ENCODE results near the gene TELO2.
"Not testable (repeated sequence)": the region's sequence is repeated elsewhere in the genome, so short reads cannot be mapped to it uniquely, and the experiment has no call there.

The TELO2 gene

GRCh38 chr16:1458336-1458976, 34.7 kb upstream of the TELO2 start:
- no peak for DNase-seq

DNA sequence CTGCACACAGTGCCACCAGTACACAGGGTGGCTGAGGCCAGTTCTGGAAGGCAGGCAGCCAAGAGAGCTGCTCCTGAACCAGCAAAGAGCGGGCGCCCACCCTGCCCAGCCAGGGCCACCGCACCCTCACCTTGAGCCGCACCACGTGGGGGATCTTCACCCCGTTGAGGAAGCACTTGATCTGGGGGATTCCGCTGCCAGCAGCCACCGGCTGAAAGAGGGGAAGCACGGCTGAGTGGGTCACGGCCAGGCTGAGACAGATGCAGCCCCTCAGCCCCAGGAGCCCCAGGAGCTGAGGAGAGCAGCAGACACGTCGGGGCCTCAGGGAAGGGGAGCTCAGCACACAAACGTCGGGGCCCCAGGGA, 34.2 kb upstream of the TELO2 start:
- no peak for DNase-seq

DNA sequence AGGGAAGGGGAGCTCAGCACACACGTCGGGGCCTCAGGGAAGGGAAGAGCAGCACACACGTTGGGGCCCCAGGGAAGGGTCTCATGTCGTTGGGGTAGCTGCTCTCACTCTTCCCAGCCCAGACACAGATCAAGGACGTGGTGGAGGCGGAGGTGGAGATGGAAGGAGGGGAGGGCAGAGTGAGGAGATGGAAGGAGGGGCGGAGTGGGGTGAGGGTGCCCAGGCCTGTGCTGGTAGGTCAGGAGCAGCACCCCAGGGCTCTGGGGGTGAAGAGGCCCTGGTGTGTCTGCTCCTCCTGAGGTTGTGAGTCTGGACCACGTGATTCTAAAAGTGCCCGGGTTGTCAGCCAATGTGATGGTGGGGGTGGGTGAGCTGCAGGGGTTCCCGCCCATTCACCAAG, 33.2 kb upstream of the TELO2 start:
- DNase-seq = no peak

GRCh38 chr16:1460602-1461138, 32.5 kb upstream of the TELO2 start:
- no peak for DNase-seq

DNA sequence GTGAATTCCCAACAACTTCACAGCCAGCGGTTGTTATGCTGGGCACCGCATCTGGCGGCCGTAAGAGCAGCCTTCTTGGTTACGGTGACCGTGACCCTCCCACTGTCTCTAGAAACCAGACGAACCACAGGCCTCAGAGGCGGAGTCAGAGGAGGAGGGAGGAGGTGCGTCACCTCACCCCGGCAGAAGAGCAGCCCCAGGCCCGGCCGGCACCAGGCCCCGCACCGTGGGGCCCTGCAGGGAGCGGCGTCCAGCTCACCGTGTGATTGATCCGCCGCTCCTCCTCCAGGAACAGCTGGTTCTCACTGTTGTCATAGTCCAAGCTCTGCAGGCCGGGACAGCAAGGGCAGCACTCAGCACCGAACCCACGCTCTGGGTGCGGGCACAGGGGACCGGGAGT, 32.0 kb upstream of the TELO2 start:
- no peak for DNase-seq

DNA sequence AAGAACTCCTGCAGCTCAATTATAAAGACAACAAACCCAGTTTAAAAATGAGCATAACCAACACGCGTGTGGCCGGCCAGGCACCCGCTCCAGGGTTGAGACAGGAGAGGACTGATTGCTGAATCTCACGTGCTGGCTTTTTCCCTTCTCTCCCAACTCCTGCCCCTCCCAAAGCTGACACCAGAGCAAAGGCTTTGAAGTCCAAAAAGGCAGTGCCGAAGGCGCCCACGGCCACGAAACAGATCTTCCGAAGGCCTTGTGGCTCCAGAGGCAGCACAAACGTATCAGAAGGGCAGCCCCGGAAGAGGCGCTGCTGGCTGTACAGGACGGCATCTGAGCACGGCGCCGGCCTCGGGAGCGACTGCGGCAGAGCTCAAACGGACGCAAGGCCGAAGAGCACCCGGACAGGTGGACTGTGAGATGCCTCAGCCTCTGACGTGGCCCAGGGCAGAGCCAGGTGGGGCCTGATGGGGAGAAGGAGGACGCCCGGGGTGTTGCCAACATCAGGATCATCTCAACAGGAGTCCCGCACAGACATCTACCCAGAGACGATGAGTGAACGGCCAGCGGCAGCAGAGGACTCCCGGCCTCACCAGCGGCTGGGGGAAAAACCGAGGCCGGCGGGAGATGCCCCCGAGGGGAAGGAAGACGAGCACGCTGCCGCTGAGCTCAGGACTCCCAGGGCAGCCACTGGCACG, 28.8 kb upstream of the TELO2 start:
- DNase-seq = no peak

DNA sequence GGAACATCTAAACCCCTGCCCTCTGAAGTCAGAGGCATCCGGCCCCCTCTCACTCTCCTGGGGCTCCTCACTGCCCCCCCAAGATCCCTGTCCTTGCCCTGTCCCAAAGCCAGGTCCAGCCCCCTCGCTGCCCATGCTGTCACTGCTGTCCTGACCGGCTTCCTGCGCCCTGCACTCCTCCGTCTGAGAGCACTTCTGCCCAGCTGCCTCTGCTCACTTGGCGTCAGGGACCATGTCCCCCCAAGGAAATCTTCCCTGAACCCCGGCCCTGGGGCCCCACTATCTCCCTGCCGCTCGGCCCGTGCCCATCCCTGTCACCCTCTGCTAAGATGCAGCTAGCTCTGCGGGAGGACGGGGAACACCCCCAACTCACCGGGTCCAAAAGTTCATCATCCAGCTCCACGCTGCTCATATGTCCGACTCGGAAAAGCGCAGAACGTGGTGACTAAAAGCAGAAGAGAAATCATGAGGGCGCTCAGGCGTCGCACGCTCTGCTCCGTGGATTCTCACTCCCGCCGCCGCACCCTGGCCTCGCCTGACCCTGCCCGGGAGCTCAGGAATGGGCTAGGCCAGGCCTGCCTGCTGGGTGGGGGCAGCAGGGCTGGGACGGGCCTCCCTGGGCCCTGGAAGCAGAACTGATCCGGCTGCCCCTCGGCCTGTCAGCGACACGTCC, 28.1 kb upstream of the TELO2 start:
- DNase-seq = no peak

DNA sequence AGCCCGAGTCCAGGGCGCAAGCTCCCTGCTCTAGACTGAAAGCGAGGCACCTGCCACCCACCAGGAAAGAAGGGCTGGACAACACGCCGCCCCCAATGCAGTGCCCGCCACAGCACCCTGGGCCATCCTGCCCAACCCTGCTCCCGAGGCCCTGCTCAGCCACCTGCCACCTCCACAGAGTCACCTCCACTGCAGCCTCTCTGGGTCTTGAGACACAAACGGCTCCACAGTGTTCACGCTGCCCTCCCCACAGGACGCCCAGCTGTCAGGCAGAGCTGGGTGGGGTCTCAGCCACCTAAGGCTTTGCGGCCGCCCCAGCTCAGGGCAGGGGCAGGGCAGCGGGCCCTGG, 27.6 kb upstream of the TELO2 start:
- DNase-seq = no peak

DNA sequence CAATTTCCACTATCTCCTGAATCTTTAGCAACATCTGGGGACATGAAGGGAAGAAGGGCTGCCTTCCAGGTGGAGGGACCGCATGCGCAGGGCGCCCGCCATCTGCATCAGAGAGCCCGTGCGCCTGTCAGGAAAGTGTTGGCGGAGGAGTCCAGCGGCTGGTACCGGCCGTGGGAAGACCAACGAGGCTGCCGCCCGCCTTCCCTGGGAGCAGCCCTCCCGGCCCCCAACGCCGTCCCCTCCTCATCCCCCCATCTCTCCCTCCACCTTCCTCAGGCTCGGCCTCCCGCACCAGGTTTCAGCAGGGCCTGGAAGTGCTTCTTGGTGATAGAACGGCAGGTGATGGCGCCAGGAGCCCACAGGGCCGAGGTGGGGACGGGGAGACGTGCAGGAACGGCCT, 27.1 kb upstream of the TELO2 start:
- DNase-seq = no peak

DNA sequence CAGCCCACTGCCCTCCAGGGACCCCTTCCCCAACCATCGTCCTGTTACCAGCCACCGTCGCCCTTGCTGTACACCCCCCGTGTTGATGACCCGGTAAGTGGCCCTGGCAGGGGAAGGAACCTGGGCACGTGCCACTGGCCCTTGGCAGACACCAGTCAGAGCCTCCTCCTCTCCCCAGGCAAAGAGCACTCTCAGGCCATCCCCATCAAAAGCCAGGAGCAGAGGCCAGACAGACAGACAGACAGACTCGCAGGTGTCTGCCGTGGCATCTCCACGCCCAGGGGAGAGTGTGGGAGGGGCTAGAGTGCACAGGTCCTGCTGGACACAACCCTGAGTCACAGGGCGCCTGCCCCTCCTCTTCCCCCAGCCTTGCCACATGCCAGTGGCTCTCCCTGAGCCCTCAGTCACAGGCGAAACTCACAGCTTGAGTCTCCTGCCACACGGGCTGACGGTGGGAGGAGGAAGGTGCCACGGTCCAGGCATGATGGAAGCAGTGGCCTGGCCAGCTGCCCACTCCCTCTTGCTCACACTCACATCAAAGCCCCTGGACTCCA, 26.1 kb upstream of the TELO2 start:
- no peak for DNase-seq

DNA sequence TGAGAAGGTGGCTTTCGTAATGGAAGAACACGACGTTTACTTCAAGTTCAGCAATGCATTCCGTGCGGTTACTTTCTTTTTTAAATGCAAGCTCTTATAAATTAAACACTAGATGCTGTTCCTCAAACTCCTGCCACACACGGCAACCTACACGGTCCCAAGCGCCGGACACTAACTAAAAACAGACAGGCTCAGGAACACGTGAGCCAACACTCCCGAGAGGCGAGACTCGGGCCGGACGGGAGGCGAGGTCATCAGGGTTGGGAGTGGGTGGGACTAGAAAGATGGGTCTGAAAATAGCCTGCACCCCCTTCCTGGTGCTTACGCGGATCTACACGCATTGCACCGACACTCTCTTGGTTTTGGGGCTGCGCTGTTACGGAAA, 24.7 kb upstream of the TELO2 start:
- no peak for DNase-seq

DNA sequence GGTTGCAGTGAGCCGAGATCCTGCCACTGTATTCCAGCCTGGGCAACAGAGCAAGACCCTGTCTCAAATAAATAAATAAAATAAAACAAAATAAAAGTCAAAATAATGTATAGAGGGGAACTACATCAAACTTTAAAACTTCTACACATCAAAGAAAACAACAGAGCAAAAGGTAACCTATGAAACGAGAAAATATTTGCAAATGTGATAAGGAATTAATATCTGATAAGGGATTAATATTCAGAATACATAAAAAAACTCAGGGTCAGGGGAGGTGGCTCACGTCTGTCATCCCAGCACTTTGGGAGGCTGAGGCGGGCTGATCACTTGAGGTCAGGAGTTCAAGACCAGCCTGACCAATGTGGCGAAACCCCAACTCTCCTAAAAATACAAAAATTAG, 24.0 kb upstream of the TELO2 start:
- not testable (repeated sequence) for DNase-seq

DNA sequence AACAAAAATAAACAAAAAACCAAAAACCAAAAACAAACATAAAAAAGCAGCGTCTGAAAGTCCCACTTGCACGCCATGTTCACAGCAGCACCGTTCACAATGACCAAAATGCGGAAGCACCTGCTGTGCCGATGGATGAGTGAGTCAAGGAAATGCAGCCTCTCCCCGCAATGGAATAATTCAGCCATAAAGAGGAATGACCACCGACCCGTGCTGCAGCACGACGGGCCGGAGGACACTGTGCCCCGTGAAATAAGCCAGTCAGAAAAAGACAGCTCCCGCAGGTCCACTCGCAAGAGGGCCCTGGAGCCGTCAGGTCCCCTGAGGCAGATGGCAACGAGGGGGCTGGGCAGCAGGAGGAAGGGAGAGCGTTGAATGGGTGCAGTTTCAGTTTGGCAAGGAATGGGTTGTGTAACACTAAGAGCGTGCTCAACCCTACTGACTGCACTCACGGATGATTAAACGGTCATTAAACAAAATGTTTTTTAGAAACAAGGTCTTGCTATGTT, 23.4 kb upstream of the TELO2 start:
- DNase-seq = no peak

GRCh38 chr16:1470481-1471251, 22.5 kb upstream of the TELO2 start:
- no peak for DNase-seq

- DNase-seq = no peak
Measured at GRCh38 chr16:1471569-1472194, 21.5 kb upstream of the TELO2 start.

GRCh38 chr16:1472974-1473373, 20.2 kb upstream of the TELO2 start:
- no peak for DNase-seq

DNA sequence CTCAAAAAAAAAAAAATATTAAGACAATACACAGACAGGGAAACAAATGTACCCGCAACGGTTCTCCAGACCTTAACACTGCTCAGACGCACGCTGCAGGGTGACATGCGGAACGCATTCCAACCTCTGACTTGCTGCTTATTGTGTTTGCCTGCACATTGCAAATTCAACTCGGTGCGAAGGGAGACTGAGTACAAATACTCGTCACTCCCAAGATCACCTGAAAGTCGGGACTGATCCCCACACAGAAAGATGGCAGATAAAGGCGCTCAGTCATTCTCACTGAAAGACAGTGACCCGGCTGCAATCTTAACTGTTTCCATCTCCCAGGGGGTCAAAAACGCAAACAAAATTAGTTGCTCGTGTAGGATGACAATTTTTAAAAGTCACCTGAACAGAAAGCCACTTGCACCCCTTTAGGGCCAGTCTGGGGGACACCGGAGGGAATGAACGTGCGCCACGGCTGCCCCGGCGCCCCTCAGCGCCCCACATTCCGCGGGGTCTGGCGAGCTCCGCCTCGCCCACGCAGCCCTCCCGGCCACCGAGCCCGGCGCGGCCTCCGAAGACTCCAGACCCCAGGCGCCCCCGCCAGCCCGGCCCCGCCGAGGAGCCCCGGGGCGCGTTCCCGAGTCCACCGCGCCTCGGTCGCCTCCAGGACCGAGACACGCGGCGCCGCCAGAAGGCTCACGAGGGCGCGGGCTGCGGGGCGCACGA, 18.9 kb upstream of the TELO2 start:
- no peak for DNase-seq

- peak; percentile 40 for DNase-seq
Measured at GRCh38 chr16:1474796-1475551, 18.2 kb upstream of the TELO2 start, which contains the start of gene CLCN7. CLCN7 (minus strand) TSS chr16:1475028; CDS start chr16:1474974, 54 bp downstream.

- no peak for DNase-seq
Measured at GRCh38 chr16:1475552-1476114, 17.5 kb upstream of the TELO2 start.

- no peak for DNase-seq
Measured at GRCh38 chr16:1477033-1477432, 16.1 kb upstream of the TELO2 start.

DNA sequence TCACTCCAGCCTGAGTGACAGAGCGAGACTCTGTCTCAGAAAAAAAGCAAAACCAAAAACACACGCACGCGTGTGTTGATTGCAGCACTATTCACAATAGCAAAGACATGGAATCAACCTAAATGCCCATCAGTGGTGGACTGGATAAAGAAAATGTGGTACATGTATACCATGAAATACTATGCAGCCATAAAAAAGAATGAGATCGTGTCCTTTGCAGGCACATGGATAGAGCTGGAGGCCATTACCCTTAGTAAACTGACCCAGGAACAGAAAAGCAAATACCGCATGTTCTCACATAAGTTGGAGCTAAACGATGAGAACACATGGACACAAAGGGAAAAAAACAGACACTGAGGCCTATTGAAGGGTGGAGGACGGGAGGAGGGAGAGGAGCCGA, 14.2 kb upstream of the TELO2 start:
- DNase-seq = not testable (repeated sequence)

All from NCI-H1105 (cell line).